Measurements from ENCODE around the gene TNFRSF13B.

The TNFRSF13B gene

GRCh38 chr17:16953841-16954240 is 18.1 kb downstream of the TNFRSF13B start:
- no peak for DNase-seq

- no peak for DNase-seq
Measured at GRCh38 chr17:16953347-16953746, 18.6 kb downstream of the TNFRSF13B start.

GRCh38 chr17:16952401-16952800 is 19.5 kb downstream of the TNFRSF13B start:
- no peak for DNase-seq

- no peak for DNase-seq
Measured at GRCh38 chr17:16950488-16950887, 21.4 kb downstream of the TNFRSF13B start.

DNA sequence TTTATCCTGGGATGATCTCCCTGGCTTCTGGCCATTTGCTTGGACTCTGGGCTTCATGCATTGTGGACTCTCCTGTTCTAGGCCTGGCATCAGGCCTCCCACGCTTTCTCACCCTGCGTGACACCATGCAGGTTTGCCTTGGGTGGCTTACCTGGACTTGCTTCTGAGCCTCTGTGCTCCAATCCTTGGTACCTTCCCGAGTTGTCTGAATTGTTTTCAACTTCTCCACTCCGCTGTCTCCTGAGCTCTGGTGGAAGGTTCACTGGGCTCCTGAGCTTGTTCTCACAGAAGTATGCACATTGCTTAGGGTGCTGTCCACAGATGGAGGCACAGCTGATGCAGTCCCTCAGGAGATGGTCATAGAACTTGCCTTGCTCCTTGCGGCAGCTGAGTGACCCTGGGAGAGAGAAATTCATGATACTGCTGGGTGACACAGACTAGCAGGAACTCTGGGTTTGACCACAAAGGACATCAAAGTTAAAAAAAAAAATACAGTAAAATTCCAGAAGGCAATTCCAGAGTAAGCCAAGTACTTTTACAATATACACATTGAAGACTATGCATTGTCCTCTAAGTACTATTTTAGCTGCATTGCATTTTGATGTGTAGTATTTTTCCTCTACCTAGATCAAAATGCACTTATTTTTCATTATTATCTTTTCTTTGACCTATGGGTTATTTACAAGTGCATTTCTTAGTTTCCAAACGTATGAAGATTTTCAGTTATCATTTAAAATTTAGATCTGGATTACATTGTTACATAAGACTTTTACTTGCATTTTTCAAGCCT is 23.1 kb downstream of the TNFRSF13B start:
- no peak for DNase-seq

DNA sequence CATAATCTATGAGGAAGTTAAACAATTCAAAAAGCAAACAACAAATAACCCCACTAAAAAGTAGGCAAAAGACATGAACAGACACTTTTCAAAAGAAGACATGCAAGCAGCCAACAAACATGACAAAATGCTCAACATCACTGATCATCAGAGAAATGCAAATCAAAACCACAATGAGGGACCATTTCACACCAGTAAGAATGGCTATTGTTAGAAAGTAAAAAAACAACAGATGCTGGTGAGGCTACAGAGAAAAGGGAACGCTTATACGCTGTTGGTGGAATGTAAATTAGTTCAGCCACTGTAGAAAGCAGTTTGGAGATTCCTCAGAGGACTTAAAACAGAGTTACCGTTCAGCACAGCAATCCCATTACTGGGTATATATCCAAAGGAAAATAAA is 24.4 kb downstream of the TNFRSF13B start:
- DNase-seq: no peak

DNA sequence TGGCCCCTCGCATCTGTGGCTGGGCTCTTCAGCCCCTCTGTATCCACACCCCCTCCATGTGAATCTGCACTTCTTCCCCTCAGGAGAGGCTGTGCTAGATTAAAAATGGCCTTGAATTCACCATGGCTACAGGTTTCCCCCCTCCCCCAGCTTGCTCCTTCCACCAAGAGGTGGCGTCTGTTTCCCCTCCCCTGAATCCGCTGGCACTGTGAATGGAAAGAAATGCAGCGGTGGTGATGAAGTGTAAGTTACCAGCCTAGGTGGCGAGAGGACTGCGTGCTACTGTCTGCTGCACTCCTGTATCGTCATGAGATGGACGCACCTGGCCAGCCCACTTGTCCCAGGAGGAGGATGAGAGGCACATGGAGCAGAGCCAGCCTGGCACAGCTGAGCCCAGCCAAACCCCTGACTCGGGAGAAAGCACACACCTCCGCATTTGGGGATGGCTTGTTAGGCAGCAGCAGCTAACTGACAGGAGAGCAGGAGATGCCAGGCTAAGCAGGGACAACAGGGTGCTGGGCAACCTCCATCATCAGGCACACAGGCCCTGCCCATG is 26.2 kb downstream of the TNFRSF13B start:
- no peak for DNase-seq

DNA sequence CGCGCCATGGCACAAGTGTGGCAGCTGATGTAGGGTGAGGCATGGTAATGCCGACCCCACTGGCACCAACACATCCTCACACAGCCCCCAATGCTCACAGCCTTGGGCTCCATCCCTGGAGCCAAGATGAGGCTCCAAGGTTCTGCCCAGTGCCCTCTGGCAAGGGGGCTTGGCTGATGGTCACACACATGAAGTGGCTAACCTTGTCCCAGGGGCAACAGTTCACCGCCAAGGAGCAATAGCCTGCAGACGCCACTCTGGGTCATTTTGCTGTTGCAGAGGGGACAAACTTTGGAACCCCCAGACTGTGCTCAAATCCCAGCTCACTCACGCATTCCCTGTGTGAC is 26.8 kb downstream of the TNFRSF13B start:
- no peak for DNase-seq

DNA sequence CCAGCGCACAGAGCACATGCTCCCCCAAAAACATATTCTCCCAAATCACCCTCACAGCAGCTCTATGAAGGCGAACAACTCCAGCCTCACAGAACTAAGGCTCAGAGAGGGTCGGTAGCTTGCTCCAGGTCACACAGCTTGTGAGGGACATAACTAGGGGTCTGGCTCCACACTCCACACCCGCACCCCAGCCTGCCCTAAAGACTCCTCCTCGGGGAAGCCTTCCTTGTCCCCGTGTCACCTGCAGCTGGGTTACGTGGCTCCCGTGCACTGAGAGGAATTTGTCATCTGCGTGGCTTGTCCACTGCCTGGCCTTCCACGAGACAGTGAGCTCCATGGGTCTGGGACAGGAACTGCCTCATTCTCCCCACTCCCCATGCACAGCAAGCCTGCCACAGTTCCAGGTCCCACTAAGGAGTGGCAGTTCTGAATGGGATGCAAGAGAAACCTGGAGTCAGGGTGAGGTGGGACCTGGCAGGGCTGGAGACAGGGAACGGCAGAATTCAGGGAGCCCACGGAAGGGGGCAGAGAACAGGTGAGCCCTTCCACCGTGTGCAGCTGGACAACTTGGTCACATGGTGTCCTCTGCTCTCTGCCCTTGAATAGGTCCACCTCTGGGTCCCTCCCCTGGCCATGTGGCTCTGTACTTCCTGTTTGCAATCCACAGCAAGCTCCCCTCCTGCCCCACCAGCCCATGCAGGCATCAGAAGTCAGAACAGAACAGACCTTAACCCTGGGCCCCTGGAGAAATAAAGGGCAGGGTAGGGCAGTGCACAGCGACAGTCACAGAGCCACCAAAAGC is 27.4 kb downstream of the TNFRSF13B start:
- no peak for DNase-seq

- no peak for DNase-seq
Measured at GRCh38 chr17:16943541-16944333, 28.2 kb downstream of the TNFRSF13B start.

GRCh38 chr17:16943032-16943352 is 28.9 kb downstream of the TNFRSF13B start:
- DNase-seq: no peak

- no peak for DNase-seq
Measured at GRCh38 chr17:16942141-16943031, 29.5 kb downstream of the TNFRSF13B start.

GRCh38 chr17:16941072-16942036 is 30.6 kb downstream of the TNFRSF13B start:
- no peak for DNase-seq

DNA sequence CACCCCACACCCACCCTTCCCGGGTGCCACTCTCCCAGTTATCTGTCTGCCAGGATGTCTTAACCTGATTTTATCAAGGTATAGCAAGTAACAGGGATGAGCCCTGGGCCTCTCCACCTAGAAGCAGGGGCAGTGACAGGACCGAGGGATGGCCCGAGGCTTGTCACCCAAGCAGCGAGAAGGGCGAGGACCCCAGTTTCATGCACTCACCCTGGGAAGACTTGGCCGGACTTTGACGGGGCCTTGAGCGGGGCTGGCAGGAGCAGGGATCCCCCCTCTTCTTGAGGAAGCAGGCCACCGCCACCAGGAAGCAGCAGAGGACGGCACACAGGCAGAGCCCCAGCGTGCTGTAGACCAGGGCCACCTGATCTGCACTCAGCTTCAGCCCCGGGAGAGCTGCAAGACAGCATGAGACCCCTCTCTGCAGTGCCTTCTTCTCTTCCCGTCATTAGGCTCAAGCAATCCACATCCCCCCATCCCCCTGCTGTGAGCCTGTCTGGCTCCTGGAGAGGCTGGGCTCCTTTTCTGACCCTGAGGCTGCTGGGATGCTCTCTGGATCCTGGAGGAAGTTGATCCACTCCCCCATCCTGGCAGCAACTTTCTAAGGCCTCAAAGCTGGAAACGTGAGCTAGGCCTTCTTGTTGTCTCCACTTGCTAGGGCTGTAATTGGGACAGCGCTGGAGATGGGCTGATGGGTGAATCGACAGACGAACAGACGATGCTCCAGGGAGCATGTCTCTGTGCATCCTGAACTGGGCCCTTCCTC is 31.6 kb downstream of the TNFRSF13B start:
- DNase-seq: no peak

- DNase-seq: no peak
Measured at GRCh38 chr17:16939606-16940115, 32.3 kb downstream of the TNFRSF13B start.

DNA sequence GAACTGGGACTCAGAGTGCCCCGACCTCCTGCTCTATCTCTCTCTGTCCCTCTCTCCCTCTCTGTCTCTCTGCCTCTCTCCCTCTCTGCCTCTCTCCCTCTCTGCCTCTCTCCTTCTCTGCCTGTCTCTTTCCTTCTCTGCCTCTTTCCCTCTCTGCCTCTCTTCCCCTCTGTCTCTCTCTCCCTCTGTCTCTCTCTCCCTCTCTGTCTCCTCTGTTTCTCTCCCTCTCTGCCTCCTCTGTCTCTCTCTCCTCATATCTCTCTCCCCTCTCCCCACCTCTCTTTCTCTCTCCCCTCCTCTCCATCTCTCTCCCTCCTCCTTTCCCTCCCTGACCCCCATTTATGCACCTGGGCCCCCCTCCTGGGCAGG is 32.7 kb downstream of the TNFRSF13B start:
- DNase-seq: no peak

GRCh38 chr17:16938496-16939207 is 33.3 kb downstream of the TNFRSF13B start:
- no peak for DNase-seq

DNA sequence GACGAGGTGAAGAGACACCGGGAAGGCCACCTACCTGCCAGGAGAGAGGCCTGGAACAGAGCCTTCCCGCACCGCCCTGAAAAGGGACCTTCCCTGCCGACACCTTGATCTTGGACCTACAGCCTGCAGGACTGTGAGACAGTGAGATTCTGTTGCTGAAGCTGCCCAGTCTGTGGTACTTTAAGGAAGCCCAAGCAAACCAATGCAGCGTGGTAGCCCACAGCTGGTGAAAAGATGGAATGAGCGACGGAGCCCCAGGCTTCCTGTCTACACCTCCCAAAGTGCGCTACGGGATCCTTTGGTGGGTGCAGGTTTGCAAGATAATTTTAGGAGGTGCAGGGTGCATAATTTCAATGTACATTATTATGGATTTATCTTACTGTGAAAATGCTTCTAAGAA is 33.9 kb downstream of the TNFRSF13B start:
- DNase-seq: no peak

GRCh38 chr17:16937431-16937830 is 34.5 kb downstream of the TNFRSF13B start:
- DNase-seq: no peak

All from CD4-positive, alpha-beta T cell treated with Interleukin-21 for 1 hour (primary cell).